ENCODE results near the gene SH2D1A. TPM values are rescaled to one million over a fixed set of nuclear protein-coding genes. Genes with fewer than 3 reads are reported as not detected.
A peak's percentile ranks its signal among the peaks of the same experiment; 100 is the strongest.

The SH2D1A gene
- total RNA-seq, 4 donors from 2014 or later = 0.19 to 0.25 TPM; not detected in 2

- intact Hi-C loops (cut with DNase I; ENCODE audit: low total_unique reads) = no loop called here
- H3K4me3 ChIP-seq (ENCODE audit: low read depth, poor library complexity, severe bottlenecking) = no peak overlapping the region
- 0% methylated on average over 2 of the region's 2 CpGs for WGBS, 2 donors
- TF ChIP-seq CTCF (IDR thresholded peaks at IDR 0.05) = no peak
- TF ChIP-seq POLR2A (IDR thresholded peaks at IDR 0.05) = no peak
- peak in 1 of 2 donors; percentile 15 for DNase-seq (ENCODE audit: low spot score in 2 of 2)
Observed at GRCh38 chrX:124388562-124388961, 42.2 kb downstream of the SH2D1A start.

GRCh38 chrX:124392794-124393193 lies 46.4 kb downstream of the SH2D1A start:
- 75 to 96% methylated on average over 3 of the region's 3 CpGs for WGBS, 2 donors
- intact Hi-C loops (cut with DNase I; ENCODE audit: low total_unique reads) = no loop called here
- H3K4me3 ChIP-seq (ENCODE audit: low read depth, poor library complexity, severe bottlenecking) = no peak overlapping the region
- TF ChIP-seq CTCF (IDR thresholded peaks at IDR 0.05) (no peak), POLR2A (IDR thresholded peaks at IDR 0.05) (no peak)
- DNase-seq (ENCODE audit: low spot score in 2 of 2) = no peak

- TF ChIP-seq POLR2A (IDR thresholded peaks at IDR 0.05) = no peak
- no peak for TF ChIP-seq CTCF (IDR thresholded peaks at IDR 0.05)
- DNase-seq (ENCODE audit: low spot score in 2 of 2) = no peak
- intact Hi-C loops (cut with DNase I; ENCODE audit: low total_unique reads) = no loop called here
- WGBS, 2 donors = 52 to 95% methylated on average over 1 of the region's 1 CpG
- no peak overlapping the region for H3K4me3 ChIP-seq (ENCODE audit: low read depth, poor library complexity, severe bottlenecking)
Observed at GRCh38 chrX:124393238-124393637, 46.9 kb downstream of the SH2D1A start.

- 75 to 98% methylated on average over 3 of the region's 3 CpGs for WGBS, 2 donors
- TF ChIP-seq CTCF (IDR thresholded peaks at IDR 0.05) (no peak), POLR2A (IDR thresholded peaks at IDR 0.05) (no peak)
- DNase-seq (ENCODE audit: low spot score in 2 of 2) = no peak
- intact Hi-C loops (cut with DNase I; ENCODE audit: low total_unique reads) = no loop called here
- H3K4me3 ChIP-seq (ENCODE audit: low read depth, poor library complexity, severe bottlenecking) = no peak overlapping the region
Observed at GRCh38 chrX:124393659-124394058, 47.3 kb downstream of the SH2D1A start.

- H3K4me3 ChIP-seq (ENCODE audit: low read depth, poor library complexity, severe bottlenecking) = no peak overlapping the region
- DNase-seq (ENCODE audit: low spot score in 2 of 2) = no peak
- TF ChIP-seq POLR2A (IDR thresholded peaks at IDR 0.05) = no peak
- TF ChIP-seq CTCF (IDR thresholded peaks at IDR 0.05) = no peak
- intact Hi-C loops (cut with DNase I; ENCODE audit: low total_unique reads) = no loop called here
- WGBS, 2 donors = 75 to 78% methylated on average over 3 of the region's 3 CpGs
Observed at GRCh38 chrX:124395145-124395880, 49.0 kb downstream of the SH2D1A start.

GRCh38 chrX:124401696-124402095 lies 55.3 kb downstream of the SH2D1A start:
- WGBS, 2 donors = 18 to 51% methylated on average over 2 of the region's 2 CpGs
- no peak for TF ChIP-seq POLR2A (IDR thresholded peaks at IDR 0.05)
- intact Hi-C loops (cut with DNase I; ENCODE audit: low total_unique reads) = no loop called here
- no peak overlapping the region for H3K4me3 ChIP-seq (ENCODE audit: low read depth, poor library complexity, severe bottlenecking)
- DNase-seq (ENCODE audit: low spot score in 2 of 2) = no peak

All from lower leg skin (tissue), 4 donors.